Adrenal gland (tissue), 12 donors: ENCODE measurements around the gene CBX4. TPM values are rescaled to one million over a fixed set of nuclear protein-coding genes. Genes with fewer than 3 reads are reported as not detected.

Source experiments
- DNase-seq, 7 donors: peaks; one replicate each; pipeline ENCODE4 v3.0.0-alpha.2; 2019 to 2020
- H3K27ac ChIP-seq, 5 donors: fragments of 200-600 bp; sonication (generic) in 4 of 5; 1 replicate in 3 of 5; 2 replicates in 2 of 5; pipeline versions ENCODE4 v1.5.1 to v1.8.0; 2016 to 2020; ENCODE audit warnings: mild to moderate bottlenecking in 1 of 5
- H3K27me3 ChIP-seq: fragments of 200-600 bp; 2 replicates; pipeline ENCODE4 v1.8.0; 2021
- H3K36me3 ChIP-seq, 2 donors: fragments of 200-600 bp; replicated peaks in 1 of 2; 1 replicate in 1 of 2; 2 replicates in 1 of 2; pipeline versions ENCODE4 v1.5.1 to v1.8.0; 2018 to 2022
- H3K4me1 ChIP-seq, 2 donors: fragments of 200-600 bp; replicated peaks in 1 of 2; 1 replicate in 1 of 2; 2 replicates in 1 of 2; pipeline versions ENCODE4 v1.5.1 to v1.8.0; 2018 to 2021
- H3K4me3 ChIP-seq, 4 donors: fragments of 200-600 bp; sonication (generic) in 3 of 4; one replicate each; pipeline ENCODE4 v1.5.1; 2016 to 2018
- H3K9me3 ChIP-seq, 3 donors: fragments of 200-600 bp; sonication (generic) in 1 of 3; replicated peaks in 1 of 3; 1 replicate in 2 of 3; 2 replicates in 1 of 3; pipeline versions ENCODE4 v1.5.1 to v1.8.0; 2016 to 2021
- POLR2A ChIP-seq, 2 donors: fragments of 450-650 bp; IDR thresholded peaks; one replicate each; pipeline ENCODE4 v1.6.1; 2017; ENCODE audit warnings: antibody characterized with exemption in 2 of 2, mild to moderate bottlenecking in 2 of 2, moderate library complexity in 1 of 2
- WGBS, 4 donors: extraction: QIAGEN DNeasy Blood & Tissue Kit in 2 of 4; methylation state at CpG; one replicate each; pipeline versions ENCODE4 v1.1.5 to v1.1.7; 2013 to 2017; 5-methylcytosine and 5-hydroxymethylcytosine counted together
- intact Hi-C, 2 donors: fragments of 100-400 bp; cut with DNase I; formaldehyde crosslinking; loops; one replicate each; pipeline versions ENCODE4 v1.14.1 to v1.15.0; 2022 to 2023
- polyA plus RNA-seq, 3 donors: library from polyadenylated mRNA; stranded (reverse); fragments of 200-250 nt in 2 of 3; fragments of 350-450 nt in 1 of 3; fragmentation: Illumina TruSeq in 1 of 3; extraction: RNeasy Lipid Tissue Mini Kit (QIAGEN cat#74804) in 1 of 3; gene quantifications; one replicate each; pipeline ENCODE4 v1.2.3, GENCODE V29; 2013 to 2014
- total RNA-seq, 9 donors: library from RNA; depleted of rRNA in 4 of 9; stranded (reverse); fragments of >200 nt in 4 of 9; fragments of 120-200 nt in 1 of 9; fragmentation: NEBNext Ultra II Directional in 1 of 9; extraction: Animal tissue kit (Norgen Biotek cat#: 25700) in 1 of 9; gene quantifications; one replicate each; pipeline versions ENCODE4 v1.1.0 to v1.2.4, GENCODE V29; 2013 to 2023
- TF ChIP-seq, protein P1 (sequence below), 6 experiments: fragments of 450-650 bp in 4 of 6; fragments of 200-600 bp in 2 of 6; sonication (generic) in 1 of 6; IDR thresholded peaks; 1 replicate in 5 of 6; 2 replicates in 1 of 6; pipeline versions ENCODE4 v1.5.1 to v1.8.0; 2016 to 2021; ENCODE audit warnings: antibody characterized with exemption in 6 of 6, mild to moderate bottlenecking in 2 of 6, moderate library complexity in 1 of 6
- donor health status: healthy with polysubstance abuse.
- donor health status: Bipolar disorder and iron deficiency.
- donor health status: DM: yes; HTN: yes; CAD: no.
- donor health status: DM: no; HTN: no; CAD: no.
- donor health status: DM: no; HTN: no; CAD: no.
- donor health status: DM: yes; HTN: yes; CAD: no.

The CBX4 gene
- total and polyA plus RNA-seq, 12 donors, result 5.4 to 39.3 (median 17.0) TPM

DNA sequence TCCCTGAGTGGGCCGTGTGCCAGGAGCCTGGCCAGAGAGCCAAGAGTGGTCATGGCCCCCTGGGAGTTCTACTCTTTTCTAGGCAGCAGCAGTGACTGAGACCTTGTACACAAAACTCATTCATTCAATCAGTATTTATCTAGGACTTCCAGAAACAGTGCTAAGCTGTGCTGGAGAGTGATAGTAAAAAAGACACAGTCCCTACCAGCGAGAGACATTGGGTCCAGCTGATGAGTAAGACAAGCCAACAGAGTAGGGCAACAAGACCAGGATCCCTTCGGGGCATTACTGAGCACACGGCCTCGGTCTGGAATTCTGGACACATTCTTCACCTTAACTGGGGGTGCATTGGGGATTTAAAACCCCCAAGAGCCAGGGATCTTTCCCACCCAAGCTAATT lies 20.2 kb downstream of the CBX4 start:
- DNase-seq, result no peak
- Histone ChIP-seq H3K36me3 (no peaks in the 10 kb centered on the region), H3K27ac (no peak overlapping the region), H3K9me3 (no peaks in the 10 kb centered on the region), H3K4me1 (peaks cover 10 to 13% of the 10 kb centered on the region in 2 donors), H3K4me3 (no peak overlapping the region), H3K27me3 (peaks cover 28% of the 10 kb centered on the region)
- 72 to 85% (median 78%) methylated on average over 5 of the region's 5 CpGs for WGBS, 4 donors
- intact Hi-C loops, result no loop called here
- TF ChIP-seq, protein P1, sequence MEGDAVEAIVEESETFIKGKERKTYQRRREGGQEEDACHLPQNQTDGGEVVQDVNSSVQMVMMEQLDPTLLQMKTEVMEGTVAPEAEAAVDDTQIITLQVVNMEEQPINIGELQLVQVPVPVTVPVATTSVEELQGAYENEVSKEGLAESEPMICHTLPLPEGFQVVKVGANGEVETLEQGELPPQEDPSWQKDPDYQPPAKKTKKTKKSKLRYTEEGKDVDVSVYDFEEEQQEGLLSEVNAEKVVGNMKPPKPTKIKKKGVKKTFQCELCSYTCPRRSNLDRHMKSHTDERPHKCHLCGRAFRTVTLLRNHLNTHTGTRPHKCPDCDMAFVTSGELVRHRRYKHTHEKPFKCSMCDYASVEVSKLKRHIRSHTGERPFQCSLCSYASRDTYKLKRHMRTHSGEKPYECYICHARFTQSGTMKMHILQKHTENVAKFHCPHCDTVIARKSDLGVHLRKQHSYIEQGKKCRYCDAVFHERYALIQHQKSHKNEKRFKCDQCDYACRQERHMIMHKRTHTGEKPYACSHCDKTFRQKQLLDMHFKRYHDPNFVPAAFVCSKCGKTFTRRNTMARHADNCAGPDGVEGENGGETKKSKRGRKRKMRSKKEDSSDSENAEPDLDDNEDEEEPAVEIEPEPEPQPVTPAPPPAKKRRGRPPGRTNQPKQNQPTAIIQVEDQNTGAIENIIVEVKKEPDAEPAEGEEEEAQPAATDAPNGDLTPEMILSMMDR (IDR thresholded peaks at IDR 0.05), result no peak
- TF ChIP-seq POLR2A (IDR thresholded peaks at IDR 0.05), result no peak

DNA sequence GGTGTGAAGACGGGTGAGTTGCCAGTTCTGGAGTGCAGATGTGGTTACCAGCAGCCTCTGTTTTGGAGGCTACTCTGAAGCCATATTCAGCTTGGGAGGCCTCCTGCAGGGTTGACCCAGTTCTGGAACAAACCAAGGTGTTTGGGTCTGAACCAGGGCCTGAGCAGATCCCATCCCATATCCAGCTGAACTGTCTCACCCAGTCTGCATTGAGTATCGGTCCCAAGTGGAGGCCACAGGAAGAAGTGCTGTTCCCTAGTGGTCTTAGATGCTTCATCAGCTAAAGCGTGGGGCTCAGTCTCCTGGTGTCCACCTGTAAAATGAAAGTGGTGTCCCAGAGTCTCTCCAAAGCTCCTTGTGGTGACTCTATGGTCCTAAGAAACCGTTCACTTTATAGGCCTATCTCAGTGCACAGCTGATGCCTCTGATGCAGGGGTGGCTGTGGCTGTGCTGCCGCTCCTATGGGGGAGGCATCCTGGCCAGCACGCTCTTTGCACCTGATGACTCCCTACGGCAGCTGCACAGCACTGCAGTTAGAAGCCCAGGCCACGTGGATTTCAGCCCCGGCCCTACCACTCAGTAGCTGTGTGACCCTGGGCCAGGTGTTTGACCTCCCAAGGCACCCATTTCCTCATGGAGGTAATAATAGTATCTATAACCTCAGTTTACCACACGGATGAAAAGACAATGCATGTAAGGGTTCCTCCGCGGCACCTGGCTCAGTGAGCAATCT lies 21.0 kb downstream of the CBX4 start:
- Histone ChIP-seq H3K9me3 (no peaks in the 10 kb centered on the region), H3K4me3 (no peak overlapping the region), H3K4me1 (peaks cover 10 to 13% of the 10 kb centered on the region in 2 donors), H3K36me3 (no peaks in the 10 kb centered on the region), H3K27ac (no peak overlapping the region), H3K27me3 (peaks cover 34% of the 10 kb centered on the region)
- no peak for TF ChIP-seq POLR2A (IDR thresholded peaks at IDR 0.05)
- TF ChIP-seq, protein P1 (IDR thresholded peaks at IDR 0.05), result no peak
- intact Hi-C loops, result no loop called here
- 92 to 96% (median 92%) methylated on average over 6 to 12 of the region's 12 CpGs for WGBS, 4 donors
- no peak for DNase-seq

DNA sequence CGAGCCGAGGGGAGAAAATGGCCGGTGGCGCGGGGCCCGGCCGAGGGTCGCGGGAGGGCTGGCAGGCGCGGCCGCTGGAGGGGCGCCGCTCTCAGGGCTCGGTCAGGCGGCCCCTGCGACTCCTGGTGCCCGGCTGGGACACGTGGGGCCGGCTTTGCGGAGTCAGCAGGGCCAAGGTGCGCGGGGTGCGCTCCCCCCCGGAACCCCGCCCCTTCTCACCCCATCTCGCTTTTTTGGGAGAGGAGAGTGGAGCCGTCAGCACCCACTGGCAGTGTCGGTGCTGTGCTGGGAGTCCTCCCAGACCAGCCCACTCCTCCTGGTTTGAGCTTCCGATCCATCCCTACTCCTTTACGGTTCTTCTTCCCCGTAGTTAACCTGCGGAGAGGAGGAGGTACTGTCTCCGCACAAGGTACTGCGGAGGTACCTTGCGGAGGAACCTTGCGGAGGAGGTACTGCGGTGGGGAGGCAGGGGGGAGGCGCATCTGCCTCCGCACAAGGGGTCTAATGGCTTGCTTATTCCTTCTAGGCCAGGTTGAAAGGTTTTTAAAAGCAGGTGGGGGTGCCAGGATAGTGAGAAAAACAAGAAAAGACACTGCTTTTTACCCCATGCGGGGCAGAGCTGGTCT lies 23.3 kb downstream of the CBX4 start:
- 47 to 91% (median 68%) methylated on average over 13 to 41 of the region's 41 CpGs for WGBS, 4 donors
- intact Hi-C loops, result no loop called here
- Histone ChIP-seq H3K4me3 (no peak overlapping the region), H3K4me1 (peaks cover 10 to 30% of the 10 kb centered on the region in 2 donors), H3K9me3 (no peaks in the 10 kb centered on the region), H3K36me3 (no peaks in the 10 kb centered on the region), H3K27ac (no peak overlapping the region), H3K27me3 (peaks cover 57% of the 10 kb centered on the region)
- DNase-seq, result no peak
- TF ChIP-seq POLR2A (IDR thresholded peaks at IDR 0.05), result no peak
- TF ChIP-seq, protein P1 (IDR thresholded peaks at IDR 0.05), result no peak

DNA sequence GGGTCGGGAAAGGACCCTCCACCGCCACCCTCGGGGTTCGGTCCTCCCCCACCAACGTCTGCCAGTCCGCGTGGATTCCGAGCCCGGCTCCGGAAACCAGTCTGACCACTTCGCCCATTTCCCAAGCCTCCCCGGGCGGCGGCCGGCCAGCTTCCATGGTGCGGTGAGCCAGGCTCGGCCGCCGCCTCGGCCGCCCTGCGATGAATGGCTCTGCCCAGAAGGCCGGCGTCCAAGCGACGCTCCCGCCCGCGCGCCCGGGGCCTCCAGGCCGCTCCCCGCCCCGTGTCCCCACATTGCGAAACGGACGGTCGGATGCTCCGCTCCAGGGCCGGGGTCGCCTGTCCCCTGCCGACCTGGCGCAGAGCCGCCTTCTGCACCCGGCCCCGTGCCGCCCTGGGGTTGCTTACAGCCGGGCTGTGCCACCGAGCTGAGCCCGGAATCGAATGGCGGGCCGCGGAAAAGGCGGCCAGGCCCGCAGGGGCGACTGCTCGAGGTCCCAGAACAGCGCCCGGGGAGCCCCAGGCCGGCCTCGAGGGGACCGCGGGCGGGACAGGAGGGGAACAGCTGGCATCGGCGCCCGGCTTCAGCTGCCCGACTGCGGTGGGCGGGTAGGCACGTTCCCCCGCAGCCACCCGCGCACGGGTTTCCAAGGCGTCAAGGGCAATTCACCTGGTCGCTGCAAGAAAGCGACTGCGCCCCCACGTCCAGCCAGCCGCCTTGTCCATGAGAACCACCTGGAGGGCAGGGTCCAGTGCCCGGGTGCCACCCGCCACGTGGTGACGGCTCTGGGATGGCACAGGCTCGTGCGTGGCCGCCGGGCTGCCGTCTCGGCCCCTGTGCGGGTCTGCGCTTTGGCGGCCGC lies 24.0 kb downstream of the CBX4 start:
- 6 to 80% (median 13%) methylated on average over 1 to 96 of the region's 96 CpGs for WGBS, 4 donors
- Histone ChIP-seq H3K27me3 (peaks cover 59% of the 10 kb centered on the region), H3K27ac (no peak overlapping the region), H3K36me3 (no peaks in the 10 kb centered on the region), H3K9me3 (no peaks in the 10 kb centered on the region), H3K4me3 (peak overlapping the region in 1 of 4 donors; percentile 33), H3K4me1 (peaks cover 10 to 31% of the 10 kb centered on the region in 2 donors)
- peak in 3 of 7 donors; percentile 35 to 63 (median 43) for DNase-seq
- intact Hi-C loops, result no loop called here
- TF ChIP-seq, protein P1 (IDR thresholded peaks at IDR 0.05), result peak in 1 of 6 experiments; percentile 6
- no peak for TF ChIP-seq POLR2A (IDR thresholded peaks at IDR 0.05)
